Measurements from ENCODE around the gene SACS. TPM values are rescaled to one million over a fixed set of nuclear protein-coding genes. Genes with fewer than 3 reads are reported as not detected.

SACS gene
- total and polyA plus RNA-seq, 5 donors from 2014 or later = 5.2 to 23.4 (median 6.8) TPM

DNA sequence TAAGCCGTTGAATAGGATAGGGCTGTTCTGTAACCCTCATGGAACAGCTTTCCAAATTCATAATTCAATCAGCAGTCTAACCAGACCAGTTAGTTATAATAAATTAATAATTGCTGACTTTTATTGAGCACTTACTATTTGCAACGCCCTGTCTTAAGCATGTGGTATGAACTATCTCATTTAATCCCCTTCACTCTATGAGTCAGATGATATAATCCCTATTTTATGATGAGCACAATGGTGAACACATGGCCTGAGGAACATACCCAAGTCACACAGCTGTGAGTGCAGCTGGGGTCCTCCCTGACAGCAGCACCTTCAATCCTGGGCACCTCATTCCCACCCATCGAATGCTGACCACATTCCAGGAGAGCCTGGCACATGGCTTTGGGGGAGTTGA is 28.0 kb upstream of the SACS start:
- Mint-ChIP-seq H3K27ac (no peak overlapping the region), H3K4me1 (peaks cover 0 to 6% (median 1%) of the 10 kb centered on the region in 4 donors), H3K9me3 (no peaks in the 10 kb centered on the region), H3K36me3 (no peaks in the 10 kb centered on the region), H3K27me3 (peaks cover 7% of the 10 kb centered on the region), H3K4me3 (no peak overlapping the region)
- no peak overlapping the region for H3K27ac ChIP-seq (ENCODE audit: insufficient read depth, low read length, poor library complexity, severe bottlenecking)
- H3K9me3 ChIP-seq (ENCODE audit: control insufficient read depth in 2 of 2, low read length in 2 of 2) = no peaks in the 10 kb centered on the region
- H3K27me3 ChIP-seq (ENCODE audit: control insufficient read depth, insufficient read depth, low read length) = peaks cover 4% of the 10 kb centered on the region
- no peak for DNase-seq
- no peak overlapping the region for H3K4me3 ChIP-seq (ENCODE audit: low read depth, low read length)
- no peaks in the 10 kb centered on the region for H3K36me3 ChIP-seq (ENCODE audit: control insufficient read depth, insufficient read depth, low read length)
- ATAC-seq (ENCODE audit: low read depth in 2 of 2) = no peak
- peaks cover 7% of the 10 kb centered on the region for H3K4me1 ChIP-seq (ENCODE audit: control insufficient read depth, insufficient read depth, low read length, poor library complexity, severe bottlenecking)

DNA sequence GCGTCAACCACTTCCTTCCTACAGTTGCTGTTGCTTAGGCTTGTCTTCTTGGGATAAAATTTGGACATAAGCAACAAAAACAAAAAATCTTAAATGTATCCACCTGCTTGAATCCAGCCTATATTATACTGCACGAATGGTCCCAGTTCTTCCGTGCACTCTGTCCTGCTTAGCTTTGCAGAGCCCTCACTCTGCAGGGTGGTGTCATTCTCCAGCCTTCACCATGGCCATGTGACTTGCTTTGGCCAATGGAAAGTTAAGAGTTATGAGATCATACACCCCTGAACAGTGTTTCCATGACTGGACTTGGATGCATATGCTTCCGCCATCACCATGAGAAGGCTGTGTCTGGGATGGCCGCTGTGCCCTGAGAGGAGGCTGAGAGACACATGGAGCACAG is 27.4 kb upstream of the SACS start:
- no peaks in the 10 kb centered on the region for H3K36me3 Mint-ChIP-seq
- peaks cover 7% of the 10 kb centered on the region for H3K27me3 Mint-ChIP-seq
- H3K4me1 Mint-ChIP-seq = peaks cover 0 to 3% (median under 1%) of the 10 kb centered on the region in 4 donors
- no peak overlapping the region for H3K27ac Mint-ChIP-seq
- Histone ChIP-seq H3K4me3 (ENCODE audit: low read depth, low read length) (no peak overlapping the region), H3K27me3 (ENCODE audit: control insufficient read depth, insufficient read depth, low read length) (peaks cover 6% of the 10 kb centered on the region), H3K36me3 (ENCODE audit: control insufficient read depth, insufficient read depth, low read length) (no peaks in the 10 kb centered on the region), H3K9me3 (ENCODE audit: control insufficient read depth in 2 of 2, low read length in 2 of 2) (no peaks in the 10 kb centered on the region), H3K27ac (ENCODE audit: insufficient read depth, low read length, poor library complexity, severe bottlenecking) (no peak overlapping the region), H3K4me1 (ENCODE audit: control insufficient read depth, insufficient read depth, low read length, poor library complexity, severe bottlenecking) (peaks cover 1% of the 10 kb centered on the region)
- H3K4me3 Mint-ChIP-seq = no peak overlapping the region
- no peaks in the 10 kb centered on the region for H3K9me3 Mint-ChIP-seq
- no peak for ATAC-seq (ENCODE audit: low read depth in 2 of 2)
- DNase-seq = no peak

DNA sequence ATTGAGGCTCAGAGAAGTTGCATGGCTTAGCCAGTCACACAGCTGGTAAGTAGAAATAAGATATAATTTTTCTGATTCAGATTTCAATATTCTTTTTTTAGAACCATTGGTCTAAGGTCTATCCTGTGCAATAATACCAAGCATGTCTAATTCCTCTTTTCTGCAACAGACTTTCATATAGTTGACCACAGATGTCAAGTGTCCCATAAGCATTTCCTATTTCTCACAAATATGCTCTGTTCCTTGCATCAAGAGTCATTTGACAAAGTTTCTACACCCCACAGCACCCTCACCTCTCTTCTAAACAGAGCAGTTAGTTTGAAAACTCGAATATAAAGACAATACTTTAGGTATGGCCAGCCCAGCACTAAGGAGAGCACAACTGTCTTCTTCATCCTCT is 26.8 kb upstream of the SACS start:
- Mint-ChIP-seq H3K36me3 (no peaks in the 10 kb centered on the region), H3K9me3 (no peaks in the 10 kb centered on the region), H3K27me3 (peaks cover 6% of the 10 kb centered on the region), H3K4me3 (no peak overlapping the region), H3K27ac (no peak overlapping the region), H3K4me1 (no peaks in the 10 kb centered on the region)
- DNase-seq = no peak
- Histone ChIP-seq H3K9me3 (ENCODE audit: control insufficient read depth in 2 of 2, low read length in 2 of 2) (no peaks in the 10 kb centered on the region), H3K27me3 (ENCODE audit: control insufficient read depth, insufficient read depth, low read length) (peaks cover 5% of the 10 kb centered on the region), H3K27ac (ENCODE audit: insufficient read depth, low read length, poor library complexity, severe bottlenecking) (no peak overlapping the region), H3K36me3 (ENCODE audit: control insufficient read depth, insufficient read depth, low read length) (no peaks in the 10 kb centered on the region), H3K4me3 (ENCODE audit: low read depth, low read length) (no peak overlapping the region), H3K4me1 (ENCODE audit: control insufficient read depth, insufficient read depth, low read length, poor library complexity, severe bottlenecking) (no peaks in the 10 kb centered on the region)
- no peak for ATAC-seq (ENCODE audit: low read depth in 2 of 2)

DNA sequence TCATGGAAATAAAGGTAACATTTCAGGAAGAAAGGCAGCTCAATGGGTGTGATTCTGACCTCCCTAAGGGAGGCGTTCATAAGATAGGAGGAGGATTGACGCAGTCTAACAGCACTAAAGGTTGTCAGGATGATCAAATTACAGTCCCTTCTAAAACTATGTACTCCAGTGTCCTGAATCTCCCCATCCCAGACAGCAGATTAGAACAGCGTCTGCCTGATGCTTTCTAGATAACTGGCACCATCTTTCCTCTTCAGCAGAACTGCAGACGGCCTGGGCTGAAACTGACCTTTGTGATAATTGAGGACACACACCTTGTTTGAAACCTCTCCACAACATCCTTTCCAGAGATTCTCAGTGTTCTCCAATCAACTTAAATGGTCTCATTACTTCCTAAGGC is 25.5 kb upstream of the SACS start:
- no peaks in the 10 kb centered on the region for H3K9me3 ChIP-seq (ENCODE audit: control insufficient read depth in 2 of 2, low read length in 2 of 2)
- no peaks in the 10 kb centered on the region for H3K36me3 Mint-ChIP-seq
- H3K27ac ChIP-seq (ENCODE audit: insufficient read depth, low read length, poor library complexity, severe bottlenecking) = no peak overlapping the region
- H3K9me3 Mint-ChIP-seq = peaks cover 0 to 2% (median 0%) of the 10 kb centered on the region in 7 donors
- H3K27me3 ChIP-seq (ENCODE audit: control insufficient read depth, insufficient read depth, low read length) = peaks cover 2% of the 10 kb centered on the region
- H3K36me3 ChIP-seq (ENCODE audit: control insufficient read depth, insufficient read depth, low read length) = no peaks in the 10 kb centered on the region
- H3K27ac Mint-ChIP-seq = no peak overlapping the region
- ATAC-seq (ENCODE audit: low read depth in 2 of 2) (no peak), DNase-seq (no peak)
- H3K4me3 ChIP-seq (ENCODE audit: low read depth, low read length) = no peak overlapping the region
- H3K4me1 Mint-ChIP-seq = no peaks in the 10 kb centered on the region
- no peaks in the 10 kb centered on the region for H3K27me3 Mint-ChIP-seq
- no peaks in the 10 kb centered on the region for H3K4me1 ChIP-seq (ENCODE audit: control insufficient read depth, insufficient read depth, low read length, poor library complexity, severe bottlenecking)
- no peak overlapping the region for H3K4me3 Mint-ChIP-seq

DNA sequence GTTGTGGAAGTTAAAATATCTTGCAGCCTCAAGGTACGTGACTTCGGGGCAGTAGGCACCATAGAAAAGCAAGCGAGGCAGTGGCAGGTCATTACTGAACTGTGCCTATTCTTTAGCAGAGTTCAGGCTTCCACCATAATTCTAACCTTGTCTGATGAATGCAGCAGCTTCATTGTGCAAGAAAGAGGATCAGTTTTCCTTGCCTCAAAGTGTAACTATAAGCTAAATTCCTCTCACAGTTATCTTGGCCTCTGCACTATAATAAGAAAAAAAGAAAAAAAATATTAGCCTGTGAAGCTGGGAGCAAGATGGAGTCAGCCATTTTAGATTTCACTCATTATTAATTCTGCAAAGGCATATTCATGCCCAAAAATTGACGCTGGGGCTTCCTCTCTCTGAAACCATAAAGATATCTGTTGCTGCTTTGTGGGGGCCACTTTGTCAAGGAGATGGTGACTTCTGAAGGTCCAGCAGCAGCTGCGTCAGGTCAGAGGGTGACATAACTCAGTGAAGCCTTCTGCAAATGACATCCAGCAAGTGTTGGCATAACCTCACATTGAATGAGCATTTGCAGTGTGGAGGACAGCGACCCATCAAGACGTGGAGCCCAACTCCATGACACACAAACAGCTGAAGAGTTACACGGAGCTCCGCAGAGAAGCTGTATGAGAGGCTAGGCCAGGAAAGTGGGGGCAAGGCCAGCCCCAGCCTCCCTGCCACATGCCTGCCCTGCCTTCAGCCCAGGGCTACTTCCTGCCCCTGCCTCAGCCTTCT is 23.1 kb upstream of the SACS start:
- Mint-ChIP-seq H3K27me3 (peaks cover under 1% of the 10 kb centered on the region), H3K4me1 (no peaks in the 10 kb centered on the region), H3K27ac (no peak overlapping the region), H3K9me3 (peaks cover 0 to 2% (median 0%) of the 10 kb centered on the region in 7 donors), H3K36me3 (no peaks in the 10 kb centered on the region), H3K4me3 (no peak overlapping the region)
- Histone ChIP-seq H3K27me3 (ENCODE audit: control insufficient read depth, insufficient read depth, low read length) (peaks cover 2% of the 10 kb centered on the region), H3K4me3 (ENCODE audit: low read depth, low read length) (no peak overlapping the region), H3K9me3 (ENCODE audit: control insufficient read depth in 2 of 2, low read length in 2 of 2) (no peaks in the 10 kb centered on the region), H3K36me3 (ENCODE audit: control insufficient read depth, insufficient read depth, low read length) (no peaks in the 10 kb centered on the region), H3K4me1 (ENCODE audit: control insufficient read depth, insufficient read depth, low read length, poor library complexity, severe bottlenecking) (no peaks in the 10 kb centered on the region), H3K27ac (ENCODE audit: insufficient read depth, low read length, poor library complexity, severe bottlenecking) (no peak overlapping the region)
- DNase-seq (no peak), ATAC-seq (ENCODE audit: low read depth in 2 of 2) (no peak)

DNA sequence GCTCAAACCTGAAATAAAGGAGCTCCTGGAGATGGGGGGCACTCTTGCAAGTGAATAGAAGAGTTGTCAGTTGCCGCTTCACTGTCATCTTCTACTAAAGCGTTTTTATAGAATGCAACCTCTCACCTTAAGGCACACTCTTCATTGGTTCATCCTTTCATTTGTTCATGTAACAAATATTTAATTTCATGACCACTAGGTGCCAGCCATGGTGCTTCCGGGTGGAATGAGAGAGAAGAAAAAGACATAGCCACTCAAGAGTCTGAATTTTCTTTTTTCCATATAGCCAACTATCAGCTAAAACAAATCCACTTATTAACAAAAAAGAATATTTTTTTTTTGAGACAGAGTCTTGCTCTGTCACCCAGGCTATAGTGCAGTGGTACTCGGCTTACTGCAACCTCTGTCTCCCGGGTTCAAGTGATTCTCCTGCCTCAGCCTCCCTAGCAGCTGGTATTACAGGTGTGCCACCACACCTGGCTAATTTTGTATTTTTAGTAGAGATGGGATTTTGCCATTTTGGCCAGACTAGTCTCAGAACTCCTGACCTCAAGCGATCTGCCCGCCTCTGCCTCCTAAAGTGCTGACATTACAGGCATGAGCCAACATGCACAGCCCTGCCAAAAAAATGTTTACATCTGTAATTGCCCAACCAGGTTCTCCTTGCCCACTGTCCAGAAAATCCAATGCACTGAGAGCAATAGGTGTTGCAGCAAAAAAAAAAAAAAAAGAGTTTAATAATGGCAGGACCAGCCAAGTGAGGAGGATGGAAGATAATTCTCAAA is 22.1 kb upstream of the SACS start:
- peaks cover 9% of the 10 kb centered on the region for H3K27me3 Mint-ChIP-seq
- no peak for DNase-seq
- no peak overlapping the region for H3K4me3 ChIP-seq (ENCODE audit: low read depth, low read length)

DNA sequence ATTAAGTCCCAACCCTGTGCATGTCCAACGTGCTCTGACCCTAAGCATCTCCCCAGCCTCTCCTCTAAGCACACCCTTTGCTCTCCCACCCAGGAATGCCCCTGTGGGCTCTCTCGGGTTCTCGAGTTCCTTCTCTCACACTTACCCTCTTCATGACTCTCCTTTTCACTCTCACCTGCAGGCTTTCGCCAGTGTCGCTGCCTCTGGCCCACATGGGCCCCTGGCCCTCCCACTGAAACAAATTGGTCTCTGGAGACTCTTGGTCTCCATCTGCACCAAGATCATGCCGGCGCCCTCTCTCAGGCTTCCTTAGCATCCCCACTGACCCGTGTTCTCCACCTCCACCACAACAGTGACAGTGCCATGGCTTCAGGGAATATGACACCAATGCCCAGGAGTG is 19.6 kb upstream of the SACS start:
- H3K27ac Mint-ChIP-seq = no peak overlapping the region
- H3K27ac ChIP-seq (ENCODE audit: insufficient read depth, low read length, poor library complexity, severe bottlenecking) = no peak overlapping the region
- peaks cover 0 to 2% (median 0%) of the 10 kb centered on the region in 4 donors for H3K4me1 Mint-ChIP-seq
- peaks cover 2% of the 10 kb centered on the region for H3K27me3 ChIP-seq (ENCODE audit: control insufficient read depth, insufficient read depth, low read length)
- DNase-seq (no peak), ATAC-seq (ENCODE audit: low read depth in 2 of 2) (no peak)
- no peaks in the 10 kb centered on the region for H3K36me3 ChIP-seq (ENCODE audit: control insufficient read depth, insufficient read depth, low read length)
- H3K9me3 Mint-ChIP-seq = peaks cover 0 to 2% (median 0%) of the 10 kb centered on the region in 7 donors
- no peak overlapping the region for H3K4me3 ChIP-seq (ENCODE audit: low read depth, low read length)
- no peaks in the 10 kb centered on the region for H3K9me3 ChIP-seq (ENCODE audit: control insufficient read depth in 2 of 2, low read length in 2 of 2)
- H3K4me3 Mint-ChIP-seq = no peak overlapping the region
- no peaks in the 10 kb centered on the region for H3K4me1 ChIP-seq (ENCODE audit: control insufficient read depth, insufficient read depth, low read length, poor library complexity, severe bottlenecking)
- H3K27me3 Mint-ChIP-seq = peaks cover 9% of the 10 kb centered on the region
- no peaks in the 10 kb centered on the region for H3K36me3 Mint-ChIP-seq

More for the DNA sequence above, 22.1 kb upstream of the SACS start:
- Mint-ChIP-seq H3K4me3 (no peak overlapping the region), H3K36me3 (no peaks in the 10 kb centered on the region), H3K4me1 (no peaks in the 10 kb centered on the region), H3K9me3 (peaks cover 0 to 2% (median 0%) of the 10 kb centered on the region in 7 donors), H3K27ac (no peak overlapping the region)
- no peaks in the 10 kb centered on the region for H3K4me1 ChIP-seq (ENCODE audit: control insufficient read depth, insufficient read depth, low read length, poor library complexity, severe bottlenecking)
- H3K27me3 ChIP-seq (ENCODE audit: control insufficient read depth, insufficient read depth, low read length) = peaks cover 2% of the 10 kb centered on the region
- no peak for ATAC-seq (ENCODE audit: low read depth in 2 of 2)
- no peak overlapping the region for H3K27ac ChIP-seq (ENCODE audit: insufficient read depth, low read length, poor library complexity, severe bottlenecking)
- H3K36me3 ChIP-seq (ENCODE audit: control insufficient read depth, insufficient read depth, low read length) = no peaks in the 10 kb centered on the region
- no peaks in the 10 kb centered on the region for H3K9me3 ChIP-seq (ENCODE audit: control insufficient read depth in 2 of 2, low read length in 2 of 2)
